ENCODE measurements around the gene SKAP1.

The SKAP1 gene

DNA sequence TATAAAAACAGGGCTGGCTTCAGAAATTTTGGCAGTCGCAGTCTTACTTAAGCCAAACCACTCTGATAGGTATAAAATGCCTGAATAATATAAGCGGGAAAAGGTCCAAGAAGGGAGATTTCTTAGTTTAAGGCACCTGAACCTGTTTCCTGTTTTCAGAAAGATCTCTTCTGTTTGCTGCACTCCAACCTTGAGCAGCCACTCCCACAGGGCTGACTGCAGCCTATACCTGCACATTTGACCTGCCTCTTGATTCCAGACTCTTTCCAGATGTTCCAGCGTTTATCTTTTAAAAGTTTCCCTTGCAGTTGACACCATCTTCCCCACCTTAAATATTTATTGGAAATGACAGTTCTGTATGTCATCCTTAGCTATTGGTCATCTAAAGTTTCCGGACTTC, 132.2 kb downstream of the SKAP1 start:
- Histone ChIP-seq H3K27me3 (peaks cover 87% of the 10 kb centered on the region), H3K9me3 (no peaks in the 10 kb centered on the region), H3K36me3 (no peaks in the 10 kb centered on the region), H3K4me3 (ENCODE audit: low read depth, low read length) (no peak overlapping the region), H3K4me1 (no peaks in the 10 kb centered on the region)
- no peak for DNase-seq
- TF ChIP-seq, protein P1, sequence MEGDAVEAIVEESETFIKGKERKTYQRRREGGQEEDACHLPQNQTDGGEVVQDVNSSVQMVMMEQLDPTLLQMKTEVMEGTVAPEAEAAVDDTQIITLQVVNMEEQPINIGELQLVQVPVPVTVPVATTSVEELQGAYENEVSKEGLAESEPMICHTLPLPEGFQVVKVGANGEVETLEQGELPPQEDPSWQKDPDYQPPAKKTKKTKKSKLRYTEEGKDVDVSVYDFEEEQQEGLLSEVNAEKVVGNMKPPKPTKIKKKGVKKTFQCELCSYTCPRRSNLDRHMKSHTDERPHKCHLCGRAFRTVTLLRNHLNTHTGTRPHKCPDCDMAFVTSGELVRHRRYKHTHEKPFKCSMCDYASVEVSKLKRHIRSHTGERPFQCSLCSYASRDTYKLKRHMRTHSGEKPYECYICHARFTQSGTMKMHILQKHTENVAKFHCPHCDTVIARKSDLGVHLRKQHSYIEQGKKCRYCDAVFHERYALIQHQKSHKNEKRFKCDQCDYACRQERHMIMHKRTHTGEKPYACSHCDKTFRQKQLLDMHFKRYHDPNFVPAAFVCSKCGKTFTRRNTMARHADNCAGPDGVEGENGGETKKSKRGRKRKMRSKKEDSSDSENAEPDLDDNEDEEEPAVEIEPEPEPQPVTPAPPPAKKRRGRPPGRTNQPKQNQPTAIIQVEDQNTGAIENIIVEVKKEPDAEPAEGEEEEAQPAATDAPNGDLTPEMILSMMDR (IDR thresholded peaks at IDR 0.05; ENCODE audit: low read depth, low read length): no peak

GRCh38 chr17:48296453-48296852, 133.6 kb downstream of the SKAP1 start:
- TF ChIP-seq, protein P1 (IDR thresholded peaks at IDR 0.05; ENCODE audit: low read depth, low read length): no peak
- no peak for DNase-seq
- Histone ChIP-seq H3K4me1 (no peaks in the 10 kb centered on the region), H3K27me3 (peaks cover 90% of the 10 kb centered on the region), H3K36me3 (no peaks in the 10 kb centered on the region), H3K4me3 (ENCODE audit: low read depth, low read length) (no peak overlapping the region), H3K9me3 (no peaks in the 10 kb centered on the region)

- no peak for DNase-seq
- Histone ChIP-seq H3K9me3 (no peaks in the 10 kb centered on the region), H3K27me3 (peaks cover 90% of the 10 kb centered on the region), H3K36me3 (no peaks in the 10 kb centered on the region), H3K4me3 (ENCODE audit: low read depth, low read length) (no peak overlapping the region), H3K4me1 (no peaks in the 10 kb centered on the region)
- TF ChIP-seq, protein P1 (IDR thresholded peaks at IDR 0.05; ENCODE audit: low read depth, low read length): no peak
Observed at GRCh38 chr17:48295362-48296288, 134.4 kb downstream of the SKAP1 start.

- Histone ChIP-seq H3K4me1 (no peaks in the 10 kb centered on the region), H3K27me3 (peaks cover 94% of the 10 kb centered on the region), H3K4me3 (ENCODE audit: low read depth, low read length) (no peak overlapping the region), H3K36me3 (no peaks in the 10 kb centered on the region), H3K9me3 (no peaks in the 10 kb centered on the region)
- TF ChIP-seq, protein P1 (IDR thresholded peaks at IDR 0.05; ENCODE audit: low read depth, low read length): no peak
- no peak for DNase-seq
Observed at GRCh38 chr17:48294806-48295361, 135.1 kb downstream of the SKAP1 start.

- TF ChIP-seq, protein P1 (IDR thresholded peaks at IDR 0.05; ENCODE audit: low read depth, low read length): no peak
- no peaks in the 10 kb centered on the region for H3K9me3 ChIP-seq
- H3K36me3 ChIP-seq: no peaks in the 10 kb centered on the region
- no peak overlapping the region for H3K4me3 ChIP-seq (ENCODE audit: low read depth, low read length)
- DNase-seq: no peak
- H3K4me1 ChIP-seq: no peaks in the 10 kb centered on the region
- peaks cover 92% of the 10 kb centered on the region for H3K27me3 ChIP-seq
Observed at GRCh38 chr17:48294020-48294805, 135.8 kb downstream of the SKAP1 start.

Measured in BE2C (cell line).